ENCODE data around the gene SLC22A14. TPM values are rescaled to one million over a fixed set of nuclear protein-coding genes. Genes with fewer than 3 reads are reported as not detected.

Gene SLC22A14
- total and polyA plus RNA-seq, 10 of the 15 experiments (the other 5 are each of a cell fraction or from before 2014, with no cell fraction given), result not detected

GRCh38 chr3:38250198-38250597 lies 31.9 kb upstream of the SLC22A14 start:
- Histone ChIP-seq H4K20me1 (ENCODE audit: control insufficient read depth, insufficient read depth) (no peaks in the 10 kb centered on the region), H3K79me2 (ENCODE audit: control insufficient read depth, insufficient read depth, low read length) (no peaks in the 10 kb centered on the region), H3K4me3 (no peak overlapping the region), H3K27ac (ENCODE audit: control insufficient read depth, insufficient read depth) (no peak overlapping the region), H3K27me3 (replicated peaks in 1 of 2; ENCODE audit: control insufficient read depth in 2 of 2, insufficient read depth in 2 of 2, low read length in 1 of 2) (no peaks in the 10 kb centered on the region), H3K4me2 (ENCODE audit: control insufficient read depth, insufficient read depth) (no peak overlapping the region), H3K9ac (ENCODE audit: control insufficient read depth, insufficient read depth, low read length) (no peak overlapping the region), H3K36me3 (ENCODE audit: control insufficient read depth in 2 of 2, insufficient read depth in 2 of 2, low read length in 1 of 2) (peaks cover 9 to 28% of the 10 kb centered on the region in 2 experiments), H3K9me3 (replicated peaks; ENCODE audit: control insufficient read depth, insufficient read depth, low read length) (no peaks in the 10 kb centered on the region), H3K4me1 (ENCODE audit: control insufficient read depth, insufficient read depth, low read length) (no peaks in the 10 kb centered on the region), H2AFZ (ENCODE audit: control insufficient read depth, low read depth, low read length) (no peak overlapping the region)
- DNase-seq (ENCODE audit: low read depth, low spot score) (no peak), FAIRE-seq (no peak), ATAC-seq (no peak)
- in situ Hi-C loops (cut with MboI), result no loop called here
- 97% methylated on average over 2 of the region's 2 CpGs for WGBS (ENCODE audit: insufficient coverage, insufficient replicate concordance, low lambda C conversion rate, missing lambda C conversion rate)
- BruUV-seq (replicated peaks), result no TSS peak
- TF ChIP-seq LARP7 (IDR thresholded peaks at IDR 0.05) (no peak), SUPT20H (IDR thresholded peaks at IDR 0.05; ENCODE audit: borderline replicate concordance, control insufficient read depth, low read depth, low read length) (no peak), SREBF1 (IDR thresholded peaks at IDR 0.05; ENCODE audit: low read length) (no peak), RCOR1 (conservative IDR thresholded peaks at IDR 0.05; ENCODE audit: low read depth, low read length) (no peak), SPI1 (IDR thresholded peaks at IDR 0.05; ENCODE audit: borderline replicate concordance, insufficient read depth, low read depth, low read length) (no peak), MTA2 (IDR thresholded peaks at IDR 0.05; ENCODE audit: low read depth) (no peak), E2F4 (IDR thresholded peaks at IDR 0.05; ENCODE audit: low read depth, low read length) (no peak), JUNB (IDR thresholded peaks at IDR 0.05) (no peak), REST (IDR thresholded peaks at IDR 0.05; ENCODE audit: low read depth, low read length) (no peak), PAX5 (IDR thresholded peaks at IDR 0.05; ENCODE audit: borderline replicate concordance, low read depth, low read length) (no peak), POLR2A (IDR thresholded peaks at IDR 0.05; ENCODE audit: low read depth, low read length) (no peak), ZBED1 (IDR thresholded peaks at IDR 0.05; ENCODE audit: borderline replicate concordance) (no peak)
- TF ChIP-seq, protein P1, sequence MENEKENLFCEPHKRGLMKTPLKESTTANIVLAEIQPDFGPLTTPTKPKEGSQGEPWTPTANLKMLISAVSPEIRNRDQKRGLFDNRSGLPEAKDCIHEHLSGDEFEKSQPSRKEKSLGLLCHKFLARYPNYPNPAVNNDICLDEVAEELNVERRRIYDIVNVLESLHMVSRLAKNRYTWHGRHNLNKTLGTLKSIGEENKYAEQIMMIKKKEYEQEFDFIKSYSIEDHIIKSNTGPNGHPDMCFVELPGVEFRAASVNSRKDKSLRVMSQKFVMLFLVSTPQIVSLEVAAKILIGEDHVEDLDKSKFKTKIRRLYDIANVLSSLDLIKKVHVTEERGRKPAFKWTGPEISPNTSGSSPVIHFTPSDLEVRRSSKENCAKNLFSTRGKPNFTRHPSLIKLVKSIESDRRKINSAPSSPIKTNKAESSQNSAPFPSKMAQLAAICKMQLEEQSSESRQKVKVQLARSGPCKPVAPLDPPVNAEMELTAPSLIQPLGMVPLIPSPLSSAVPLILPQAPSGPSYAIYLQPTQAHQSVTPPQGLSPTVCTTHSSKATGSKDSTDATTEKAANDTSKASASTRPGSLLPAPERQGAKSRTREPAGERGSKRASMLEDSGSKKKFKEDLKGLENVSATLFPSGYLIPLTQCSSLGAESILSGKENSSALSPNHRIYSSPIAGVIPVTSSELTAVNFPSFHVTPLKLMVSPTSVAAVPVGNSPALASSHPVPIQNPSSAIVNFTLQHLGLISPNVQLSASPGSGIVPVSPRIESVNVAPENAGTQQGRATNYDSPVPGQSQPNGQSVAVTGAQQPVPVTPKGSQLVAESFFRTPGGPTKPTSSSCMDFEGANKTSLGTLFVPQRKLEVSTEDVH (IDR thresholded peaks at IDR 0.05; ENCODE audit: low read depth, partially characterized antibody), result no peak
- TF ChIP-seq, protein P2, sequence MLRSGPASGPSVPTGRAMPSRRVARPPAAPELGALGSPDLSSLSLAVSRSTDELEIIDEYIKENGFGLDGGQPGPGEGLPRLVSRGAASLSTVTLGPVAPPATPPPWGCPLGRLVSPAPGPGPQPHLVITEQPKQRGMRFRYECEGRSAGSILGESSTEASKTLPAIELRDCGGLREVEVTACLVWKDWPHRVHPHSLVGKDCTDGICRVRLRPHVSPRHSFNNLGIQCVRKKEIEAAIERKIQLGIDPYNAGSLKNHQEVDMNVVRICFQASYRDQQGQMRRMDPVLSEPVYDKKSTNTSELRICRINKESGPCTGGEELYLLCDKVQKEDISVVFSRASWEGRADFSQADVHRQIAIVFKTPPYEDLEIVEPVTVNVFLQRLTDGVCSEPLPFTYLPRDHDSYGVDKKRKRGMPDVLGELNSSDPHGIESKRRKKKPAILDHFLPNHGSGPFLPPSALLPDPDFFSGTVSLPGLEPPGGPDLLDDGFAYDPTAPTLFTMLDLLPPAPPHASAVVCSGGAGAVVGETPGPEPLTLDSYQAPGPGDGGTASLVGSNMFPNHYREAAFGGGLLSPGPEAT (IDR thresholded peaks at IDR 0.05; ENCODE audit: low read depth), result no peak
- TF ChIP-seq, protein P3, sequence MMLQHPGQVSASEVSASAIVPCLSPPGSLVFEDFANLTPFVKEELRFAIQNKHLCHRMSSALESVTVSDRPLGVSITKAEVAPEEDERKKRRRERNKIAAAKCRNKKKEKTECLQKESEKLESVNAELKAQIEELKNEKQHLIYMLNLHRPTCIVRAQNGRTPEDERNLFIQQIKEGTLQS (IDR thresholded peaks at IDR 0.05; ENCODE audit: borderline replicate concordance, extremely low read depth, low read depth, low read length), result no peak
- ChIA-PET CTCF (interaction anchor here (0.6 kb wide), 1 partner anchor 27 kb away, joined by 3 read pairs; no protein-coding TSS in a partner anchor), SMC1A (ENCODE audit: uncharacterized antibody, unreplicated experiment) (interaction anchor here (1.4 kb wide), 1 partner anchor 18 kb away, joined by 3 read pairs; no protein-coding TSS in a partner anchor), POLR2A (interaction anchor here (1.0 kb wide), 1 partner anchor 113 kb away, joined by 5 read pairs; the partner anchor contains the start of gene ACAA1), RAD21 (ENCODE audit: unreplicated experiment) (no interaction called here)
- intact Hi-C loops (cut with micrococcal nuclease; ENCODE audit: unreplicated experiment), result no loop called here
